Head of caudate nucleus (tissue), 42 donors: ENCODE results near the gene DIAPH1.
A peak's percentile ranks its signal among the peaks of the same experiment; 100 is the strongest.

ENCODE experiments used
- DNase-seq, 42 donors: peaks; one replicate each; pipeline versions ENCODE4 v3.0.0 to v3.0.0-alpha.2; 2020 to 2021; ENCODE audit warnings: mixed read lengths in 7 of 42
- intact Hi-C: fragments of 100-400 bp; cut with DNase I; formaldehyde crosslinking; loops from one replicate; pipeline ENCODE4 v1.15.0; 2022

Gene DIAPH1

DNA sequence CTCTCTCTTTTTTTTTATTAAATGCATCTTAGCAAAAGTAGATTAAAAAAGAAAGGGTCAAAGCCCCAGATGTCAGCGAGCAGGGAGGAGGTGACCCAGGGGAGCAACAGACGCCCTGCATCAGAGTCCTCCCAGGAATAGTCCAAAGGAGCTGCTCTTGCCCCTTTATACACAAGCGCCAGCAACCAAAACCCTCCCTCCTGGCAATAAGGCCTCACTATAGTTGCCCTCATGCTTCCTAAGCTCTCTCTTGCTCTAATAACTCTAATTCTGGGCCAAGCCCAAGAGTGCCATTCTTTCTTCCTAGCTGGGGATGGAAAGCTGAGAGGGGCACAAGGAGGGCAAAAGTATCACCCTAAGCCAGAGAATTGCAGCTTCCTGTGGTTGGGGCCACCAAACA, 103.7 kb downstream of the DIAPH1 start:
- DNase-seq = no peak
- intact Hi-C loops = no loop called here

DNA sequence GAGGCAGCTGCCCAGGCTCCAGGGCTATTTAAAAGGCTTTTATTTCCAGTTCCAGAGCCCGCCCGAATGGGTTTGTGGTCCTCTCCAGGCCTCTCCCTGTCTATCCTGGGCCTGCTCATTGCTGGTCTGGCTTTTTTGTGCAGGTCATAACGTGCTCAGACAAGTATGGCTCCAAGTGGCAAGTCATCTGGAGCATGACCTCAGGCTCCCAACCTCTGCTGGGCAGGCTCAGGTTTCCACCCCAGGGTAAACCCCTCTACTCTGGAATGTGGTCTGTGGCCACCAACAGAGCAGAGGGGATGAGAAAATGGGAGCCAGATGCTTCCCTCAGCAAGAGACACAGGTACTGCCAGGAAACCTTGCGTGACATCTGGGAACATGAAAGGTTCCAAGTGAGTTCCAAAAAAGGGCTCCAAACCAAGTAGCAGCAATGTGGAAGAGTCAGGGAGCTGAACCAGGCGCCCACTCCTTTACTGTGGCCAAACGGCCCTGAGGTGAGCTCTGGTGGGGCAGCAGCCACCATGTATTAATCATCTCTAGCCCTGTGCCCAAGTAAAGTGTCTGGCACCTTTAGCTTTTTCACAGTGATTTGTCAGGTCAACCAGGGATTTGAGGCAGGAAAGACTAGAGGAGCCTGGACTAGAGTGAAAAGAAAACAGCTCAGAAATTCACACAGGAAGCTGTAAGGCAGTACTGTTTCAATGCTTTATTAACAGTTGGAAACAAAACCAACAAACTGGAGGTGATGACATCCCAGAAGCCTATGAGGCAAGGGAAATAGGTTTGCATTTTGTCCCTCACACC, 104.3 kb downstream of the DIAPH1 start:
- intact Hi-C loops = loop anchor here (5.0 kb wide), 1 partner anchor 37 kb away; the partner anchor contains the start of gene PCDHGC3
- no peak for DNase-seq

DNA sequence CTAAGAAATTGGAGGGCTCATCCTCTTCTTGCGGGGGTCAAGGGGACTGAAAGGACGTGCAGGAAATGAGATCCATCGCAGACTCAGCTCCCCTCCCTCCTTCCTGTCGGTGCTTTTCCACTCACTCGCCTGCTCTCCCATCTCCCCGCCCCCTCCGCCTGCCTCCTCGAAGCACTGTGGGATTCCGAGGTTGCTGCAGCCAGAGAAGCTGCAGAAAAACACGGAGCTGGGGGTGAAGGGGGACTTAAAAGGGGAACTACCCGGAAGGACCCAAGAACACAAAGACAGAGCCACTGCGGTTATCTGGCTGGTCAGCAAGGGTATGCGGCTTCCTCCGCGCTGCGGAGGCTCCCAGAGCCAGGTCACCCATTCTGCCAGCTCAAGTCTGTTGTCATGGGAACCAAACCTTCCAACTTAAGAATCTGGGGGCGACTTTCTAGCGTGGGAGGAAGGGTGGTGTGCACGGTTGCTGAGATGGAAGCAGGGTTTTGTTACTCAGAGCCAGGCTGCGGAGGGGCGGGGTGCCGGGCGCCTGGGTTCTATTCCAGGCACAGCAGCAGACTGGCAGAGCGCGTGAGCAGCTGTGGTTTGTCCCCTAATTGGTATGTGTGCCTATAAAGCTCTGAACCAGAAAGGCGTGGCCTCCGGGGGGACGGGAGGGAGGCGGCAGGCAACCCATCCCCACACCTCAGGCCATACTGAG, 105.0 kb downstream of the DIAPH1 start:
- peak; percentile 64 to 96 (median 85) for DNase-seq
- intact Hi-C loops = loop anchor here (5.0 kb wide), 1 partner anchor 36 kb away; the partner anchor contains the start of gene PCDHGC3

GRCh38 chr5:141512911-141513626, 105.7 kb downstream of the DIAPH1 start:
- intact Hi-C loops = loop anchor here (5.0 kb wide), 1 partner anchor 36 kb away; the partner anchor contains the start of gene PCDHGC3
- peak in 33 of 42 donors; percentile 38 to 76 (median 60) for DNase-seq

DNA sequence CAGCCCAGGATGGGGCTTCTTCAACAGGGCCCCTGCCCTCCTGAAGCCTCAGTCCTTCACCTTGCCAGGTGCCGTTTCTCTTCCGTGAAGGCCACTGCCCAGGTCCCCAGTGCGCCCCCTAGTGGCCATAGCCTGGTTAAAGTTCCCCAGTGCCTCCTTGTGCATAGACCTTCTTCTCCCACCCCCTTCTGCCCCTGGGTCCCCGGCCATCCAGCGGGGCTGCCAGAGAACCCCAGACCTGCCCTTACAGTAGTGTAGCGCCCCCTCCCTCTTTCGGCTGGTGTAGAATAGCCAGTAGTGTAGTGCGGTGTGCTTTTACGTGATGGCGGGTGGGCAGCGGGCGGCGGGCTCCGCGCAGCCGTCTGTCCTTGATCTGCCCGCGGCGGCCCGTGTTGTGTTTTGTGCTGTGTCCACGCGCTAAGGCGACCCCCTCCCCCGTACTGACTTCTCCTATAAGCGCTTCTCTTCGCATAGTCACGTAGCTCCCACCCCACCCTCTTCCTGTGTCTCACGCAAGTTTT, 106.3 kb downstream of the DIAPH1 start:
- DNase-seq = peak; percentile 69 to 93 (median 85)
- intact Hi-C loops = loop anchor here (5.0 kb wide), 1 partner anchor 35 kb away; the partner anchor contains the start of gene PCDHGC3

DNA sequence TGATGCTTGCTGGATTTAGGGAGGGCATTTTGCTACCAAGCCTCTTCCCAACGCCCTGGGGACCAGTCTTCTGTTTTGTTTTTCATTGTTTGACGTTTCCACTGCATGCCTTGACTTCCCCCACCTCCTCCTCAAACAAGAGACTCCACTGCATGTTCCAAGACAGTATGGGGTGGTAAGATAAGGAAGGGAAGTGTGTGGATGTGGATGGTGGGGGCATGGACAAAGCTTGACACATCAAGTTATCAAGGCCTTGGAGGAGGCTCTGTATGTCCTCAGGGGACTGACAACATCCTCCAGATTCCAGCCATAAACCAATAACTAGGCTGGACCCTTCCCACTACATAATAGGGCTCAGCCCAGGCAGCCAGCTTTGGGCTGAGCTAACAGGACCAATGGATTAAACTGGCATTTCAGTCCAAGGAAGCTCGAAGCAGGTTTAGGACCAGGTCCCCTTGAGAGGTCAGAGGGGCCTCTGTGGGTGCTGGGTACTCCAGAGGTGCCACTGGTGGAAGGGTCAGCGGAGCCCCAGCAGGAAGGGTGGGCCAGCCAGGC, 107.0 kb downstream of the DIAPH1 start:
- intact Hi-C loops = loop anchor here (5.0 kb wide), 1 partner anchor 35 kb away; the partner anchor contains the start of gene PCDHGC3
- DNase-seq = no peak

DNA sequence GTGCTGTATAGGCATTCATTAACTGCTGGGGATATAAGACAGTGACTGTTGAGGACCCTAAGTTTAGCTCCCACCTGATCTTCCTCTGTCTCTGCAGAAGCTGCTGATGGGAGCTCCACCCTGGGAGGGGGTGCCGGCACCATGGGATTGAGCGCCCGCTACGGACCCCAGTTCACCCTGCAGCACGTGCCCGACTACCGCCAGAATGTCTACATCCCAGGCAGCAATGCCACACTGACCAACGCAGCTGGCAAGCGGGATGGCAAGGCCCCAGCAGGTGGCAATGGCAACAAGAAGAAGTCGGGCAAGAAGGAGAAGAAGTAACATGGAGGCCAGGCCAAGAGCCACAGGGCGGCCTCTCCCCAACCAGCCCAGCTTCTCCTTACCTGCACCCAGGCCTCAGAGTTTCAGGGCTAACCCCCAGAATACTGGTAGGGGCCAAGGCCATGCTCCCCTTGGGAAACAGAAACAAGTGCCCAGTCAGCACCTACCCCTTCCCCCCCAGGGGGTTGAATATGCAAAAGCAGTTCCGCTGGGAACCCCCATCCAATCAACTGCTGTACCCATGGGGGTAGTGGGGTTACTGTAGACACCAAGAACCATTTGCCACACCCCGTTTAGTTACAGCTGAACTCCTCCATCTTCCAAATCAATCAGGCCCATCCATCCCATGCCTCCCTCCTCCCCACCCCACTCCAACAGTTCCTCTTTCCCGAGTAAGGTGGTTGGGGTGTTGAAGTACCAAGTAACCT, 107.8 kb downstream of the DIAPH1 start:
- peak in 2 of 42 donors; percentile 8 to 29 for DNase-seq
- intact Hi-C loops = loop anchor here (5.0 kb wide), 1 partner anchor 34 kb away; the partner anchor contains the start of gene PCDHGC3

GRCh38 chr5:141510160-141510559, 108.6 kb downstream of the DIAPH1 start:
- intact Hi-C loops = loop anchor here (5.0 kb wide), 1 partner anchor 33 kb away; the partner anchor contains the start of gene PCDHGC3
- DNase-seq = peak in 1 of 42 donors; percentile 9

DNA sequence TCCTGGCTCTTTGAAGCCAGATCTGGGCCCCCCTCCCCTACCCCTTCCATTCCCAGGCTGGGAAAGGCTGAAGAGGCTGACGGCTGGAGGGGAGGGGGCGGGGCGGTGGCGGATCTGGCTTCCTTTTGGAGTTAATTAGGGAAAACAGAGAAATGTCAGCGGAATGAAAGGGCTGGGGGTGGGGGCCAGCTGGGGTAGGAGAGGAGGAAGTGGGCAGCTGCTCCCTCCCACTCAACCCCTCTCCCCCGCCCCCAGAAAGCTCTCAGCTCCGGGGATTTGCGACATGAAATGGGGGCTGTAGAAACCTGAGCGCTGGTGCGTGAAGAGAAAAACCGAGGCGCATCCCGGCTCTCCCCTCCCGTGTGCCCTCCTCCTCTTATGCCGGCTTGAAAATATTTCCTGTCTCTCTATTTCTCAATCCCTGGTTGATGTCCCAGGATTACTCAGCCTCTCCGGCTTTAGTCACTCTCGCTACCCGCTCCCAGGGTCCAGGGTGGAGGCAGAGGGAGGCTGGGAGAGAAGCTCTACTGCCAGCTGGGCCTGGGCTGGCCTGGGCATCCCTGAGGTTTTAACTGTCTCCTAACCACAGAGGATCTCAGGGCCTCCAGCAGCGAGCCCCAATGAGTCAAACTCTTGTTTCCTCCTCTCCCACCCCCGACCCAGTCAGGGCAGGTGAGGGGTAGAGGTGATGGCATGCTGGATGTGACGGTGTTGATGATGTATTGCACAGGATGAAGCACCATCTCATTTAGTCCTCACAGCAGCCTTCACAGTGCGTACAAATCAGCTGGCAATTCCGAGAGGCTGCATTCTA, 109.8 kb downstream of the DIAPH1 start:
- intact Hi-C loops = no loop called here
- DNase-seq = peak in 19 of 42 donors; percentile 34 to 86 (median 47)

- peak in 7 of 42 donors; percentile 18 to 62 (median 31) for DNase-seq
- intact Hi-C loops = no loop called here
Observed at GRCh38 chr5:141508440-141508797, 110.4 kb downstream of the DIAPH1 start.

DNA sequence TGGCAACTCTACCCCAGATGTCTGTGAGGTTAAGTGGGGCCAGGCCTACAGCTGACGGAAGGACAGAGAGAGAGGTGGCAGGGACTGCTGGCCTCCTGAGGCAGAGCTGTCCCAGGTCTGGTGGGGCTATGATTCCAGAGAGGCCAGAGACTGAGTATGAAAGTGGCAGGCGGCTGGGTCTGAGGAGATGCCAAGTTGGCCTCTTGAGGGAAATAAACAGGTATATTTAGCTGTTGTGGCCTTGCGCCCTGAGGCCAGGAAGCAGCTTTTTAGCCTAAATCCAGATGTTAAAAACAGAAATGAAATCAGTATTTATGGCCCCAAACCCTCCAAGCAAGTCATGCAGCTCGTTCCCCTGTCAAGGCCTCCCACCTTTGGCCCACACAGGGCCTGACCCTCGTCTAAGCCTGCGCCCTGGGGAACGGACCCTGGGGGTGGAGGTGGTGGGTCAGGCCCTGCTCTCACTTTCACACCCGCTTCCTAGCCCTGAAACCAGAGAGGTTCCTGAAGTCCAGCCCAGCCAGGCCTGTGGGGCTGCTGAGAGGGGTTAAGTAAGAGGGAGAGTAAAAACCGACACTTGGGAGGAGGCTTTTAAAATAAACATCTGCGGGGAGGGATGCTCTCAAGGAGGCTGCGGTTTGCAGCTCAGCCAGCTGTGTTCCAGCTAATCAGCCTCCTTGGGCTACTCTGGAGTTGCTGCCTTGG, 111.3 kb downstream of the DIAPH1 start:
- intact Hi-C loops = no loop called here
- no peak for DNase-seq

DNA sequence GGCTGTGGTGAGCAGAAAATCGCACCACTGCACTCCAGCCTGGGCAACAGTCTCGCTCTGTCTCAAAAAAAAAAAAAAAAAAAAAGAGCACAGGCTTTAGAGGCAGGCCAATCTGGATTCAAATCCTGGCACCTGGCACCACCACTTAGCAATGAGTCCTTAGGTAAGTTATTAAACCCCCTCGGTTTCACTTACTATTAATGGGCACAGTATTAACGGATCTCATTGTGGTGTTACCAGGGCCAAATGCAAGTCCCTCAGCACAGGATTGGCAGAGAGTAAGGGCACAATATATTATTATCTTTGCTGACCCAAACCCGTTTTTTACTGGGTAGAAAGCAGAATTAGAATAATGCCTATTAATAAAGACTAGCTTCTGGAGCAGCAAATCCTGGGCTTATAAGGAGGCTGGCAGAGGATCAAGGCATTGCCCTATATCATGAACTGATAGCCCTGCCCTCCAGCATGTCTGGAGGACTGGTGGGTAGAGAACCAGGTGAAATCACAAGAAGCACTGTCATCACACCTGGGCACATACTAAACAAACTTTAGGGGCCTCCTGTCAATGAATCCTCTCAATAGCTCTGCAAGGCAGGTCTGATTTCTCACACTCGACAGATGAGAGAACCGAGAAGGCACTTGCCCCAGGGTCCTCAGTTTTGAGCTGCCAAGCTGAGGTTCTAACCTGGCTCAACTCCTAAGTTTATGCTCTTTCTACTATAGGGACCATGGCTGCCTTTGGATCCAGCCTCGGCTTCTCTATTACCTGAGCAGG, 112.2 kb downstream of the DIAPH1 start:
- intact Hi-C loops = no loop called here
- DNase-seq = no peak

GRCh38 chr5:141504216-141504615, 114.6 kb downstream of the DIAPH1 start:
- intact Hi-C loops = no loop called here
- peak in 9 of 42 donors; percentile 18 to 71 (median 53) for DNase-seq

DNA sequence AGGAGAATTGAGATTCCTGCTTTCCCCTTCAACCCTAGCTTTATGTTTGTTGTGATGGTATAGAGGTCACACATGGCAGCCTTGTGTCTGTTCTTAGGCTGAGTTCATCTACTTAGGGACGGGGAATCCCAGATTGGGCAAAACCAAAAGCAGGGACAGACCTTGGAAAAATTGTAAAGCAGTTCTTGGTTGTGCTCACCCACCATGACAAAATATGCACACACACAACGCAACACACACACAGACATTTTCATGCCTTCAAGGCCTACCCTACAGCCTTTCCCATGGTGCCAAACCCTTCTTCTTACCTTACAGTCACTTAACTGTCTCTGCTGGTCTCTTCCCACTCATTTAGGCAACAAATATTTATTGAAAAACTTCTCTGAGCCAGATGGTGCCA, 115.1 kb downstream of the DIAPH1 start:
- DNase-seq = no peak
- intact Hi-C loops = no loop called here

GRCh38 chr5:141501761-141502160, 117.0 kb downstream of the DIAPH1 start:
- intact Hi-C loops = no loop called here
- DNase-seq = no peak

GRCh38 chr5:141496038-141496437, 122.8 kb downstream of the DIAPH1 start:
- DNase-seq = peak in 3 of 42 donors; percentile 14 to 44 (median 38)
- intact Hi-C loops = no loop called here
